Renal pelvis (tissue), 4 donors: ENCODE data around the gene KMT5C. TPM values are rescaled to one million over a fixed set of nuclear protein-coding genes. Genes with fewer than 3 reads are reported as not detected.
A peak's percentile ranks its signal among the peaks of the same experiment; 100 is the strongest.
"Not testable (repeated sequence)": the region's sequence is repeated elsewhere in the genome, so short reads cannot be mapped to it uniquely, and the experiment has no call there.

Experiments
- DNase-seq: peaks from one replicate; pipeline ENCODE4 v3.0.0-alpha.2; 2013
- polyA plus RNA-seq, 3 donors: library from polyadenylated mRNA; unstranded; fragments of 120-200 nt; gene quantifications; one replicate each; pipeline ENCODE4 v1.2.1, GENCODE V29; 2013; ENCODE audit not compliant: insufficient read length in 3 of 3

The KMT5C gene
- polyA plus RNA-seq, 3 donors = 21.5 to 37.2 (median 33.0) TPM

DNA sequence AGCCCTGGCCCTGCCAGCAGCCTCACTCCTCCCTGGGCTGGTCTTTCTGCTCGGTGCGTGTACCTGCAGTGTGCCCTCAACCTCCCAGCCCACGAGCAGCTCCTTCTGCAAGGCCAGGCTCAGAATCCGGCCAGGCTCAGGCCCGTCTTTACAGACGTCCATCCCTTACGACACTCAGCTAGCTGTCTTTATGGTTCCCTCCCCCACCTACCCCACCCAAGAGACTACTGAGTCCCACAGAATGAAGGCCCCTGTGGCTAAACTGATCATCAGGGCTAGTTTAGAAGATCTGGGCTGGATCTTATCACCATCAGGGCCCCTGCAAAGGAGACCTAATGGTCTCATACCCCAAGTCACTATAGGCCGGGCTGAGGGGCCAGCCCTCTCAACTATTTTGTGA, 25.3 kb upstream of the KMT5C start:
- DNase-seq = no peak

DNA sequence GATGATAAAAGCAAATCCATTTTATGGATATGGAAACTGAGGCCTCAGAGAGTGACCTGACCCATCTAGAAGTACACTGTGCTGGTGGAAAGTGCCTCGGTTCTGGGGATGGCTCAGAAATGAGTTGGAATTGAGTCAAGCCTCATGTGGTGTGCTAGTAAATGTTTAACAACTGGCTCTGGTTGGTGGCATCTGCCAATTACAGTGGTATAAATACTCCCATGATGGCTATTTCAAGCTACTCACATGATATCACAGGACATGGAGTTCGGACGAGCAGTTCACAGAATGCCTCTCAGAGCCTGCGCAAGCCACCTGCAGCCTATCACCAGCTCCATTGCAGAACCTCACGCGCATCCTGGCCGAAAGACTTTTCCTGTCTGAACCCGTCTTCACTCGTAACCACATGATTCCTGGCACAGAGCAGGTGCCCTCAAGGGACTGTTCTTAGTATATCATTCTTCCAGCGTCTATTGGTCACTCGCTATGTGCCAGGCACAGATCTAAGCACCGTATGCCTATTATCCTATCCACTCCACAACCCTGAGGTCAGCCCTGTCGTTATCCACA, 23.6 kb upstream of the KMT5C start:
- no peak for DNase-seq

DNA sequence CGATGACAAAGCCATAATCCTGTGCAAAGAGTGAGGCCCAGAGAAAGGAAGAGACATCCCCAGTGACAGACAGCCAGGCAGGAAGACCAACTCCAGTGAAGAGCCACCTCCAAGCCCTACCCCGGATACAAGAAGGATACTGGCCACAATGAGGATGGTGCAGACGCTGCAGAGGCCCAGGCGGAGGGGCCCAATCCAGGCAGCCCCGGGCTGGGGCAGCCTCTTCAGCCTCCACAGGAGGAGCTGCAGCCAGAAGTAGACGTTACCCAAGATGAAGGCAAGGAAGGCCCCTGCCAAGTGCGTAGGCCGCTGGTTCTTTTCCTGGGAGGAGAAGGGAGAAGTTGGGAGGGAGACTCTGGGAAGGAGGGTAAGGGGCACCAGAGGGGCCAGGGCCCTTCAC, 23.0 kb upstream of the KMT5C start:
- DNase-seq = no peak

DNA sequence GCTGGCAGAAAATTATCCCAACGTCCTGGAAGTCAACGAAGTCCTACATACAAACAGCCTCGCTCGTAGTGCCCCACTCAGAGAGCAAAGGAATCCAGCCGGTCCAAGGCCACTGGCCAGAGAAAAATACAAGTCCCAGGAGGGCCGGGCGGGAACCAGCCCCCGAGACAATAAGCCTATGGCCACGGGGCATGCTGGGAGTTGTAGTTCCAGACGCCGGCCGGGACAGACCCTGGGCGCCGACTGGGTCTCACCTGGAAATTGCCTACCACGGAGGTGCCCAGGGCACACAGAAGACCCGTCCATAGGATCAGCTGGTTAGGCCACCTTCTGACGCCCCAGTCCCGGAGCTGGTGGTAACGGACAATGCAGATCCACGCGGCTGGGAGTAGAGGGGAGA, 19.9 kb upstream of the KMT5C start:
- no peak for DNase-seq

DNA sequence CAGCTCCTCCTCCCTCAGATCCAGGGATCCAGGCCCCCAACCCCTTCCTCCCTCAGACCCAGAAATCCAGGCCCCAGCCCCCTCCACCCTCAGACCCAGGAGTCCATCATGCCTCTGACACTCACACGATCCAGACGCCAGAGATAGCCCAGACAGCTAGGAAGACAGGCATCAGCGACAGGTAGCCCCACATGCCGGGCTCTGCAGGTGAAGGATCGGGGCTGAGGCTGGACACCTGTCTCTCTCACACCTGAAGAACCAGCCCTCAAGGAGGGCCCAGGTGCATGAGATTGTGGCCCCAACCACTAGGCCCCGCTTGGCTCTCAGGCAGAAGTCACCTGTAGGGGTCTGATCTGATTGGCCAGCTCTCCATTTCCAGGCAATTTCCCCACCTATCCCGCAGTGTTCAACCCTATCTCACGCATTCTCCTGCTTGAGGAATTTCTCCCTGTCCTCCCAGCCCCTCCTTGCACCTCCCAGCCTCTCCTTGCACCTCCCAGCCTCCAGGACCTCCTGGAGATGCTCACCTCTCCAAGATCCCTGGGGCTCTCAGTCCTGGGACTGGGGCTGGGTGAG, 18.7 kb upstream of the KMT5C start:
- DNase-seq = no peak

DNA sequence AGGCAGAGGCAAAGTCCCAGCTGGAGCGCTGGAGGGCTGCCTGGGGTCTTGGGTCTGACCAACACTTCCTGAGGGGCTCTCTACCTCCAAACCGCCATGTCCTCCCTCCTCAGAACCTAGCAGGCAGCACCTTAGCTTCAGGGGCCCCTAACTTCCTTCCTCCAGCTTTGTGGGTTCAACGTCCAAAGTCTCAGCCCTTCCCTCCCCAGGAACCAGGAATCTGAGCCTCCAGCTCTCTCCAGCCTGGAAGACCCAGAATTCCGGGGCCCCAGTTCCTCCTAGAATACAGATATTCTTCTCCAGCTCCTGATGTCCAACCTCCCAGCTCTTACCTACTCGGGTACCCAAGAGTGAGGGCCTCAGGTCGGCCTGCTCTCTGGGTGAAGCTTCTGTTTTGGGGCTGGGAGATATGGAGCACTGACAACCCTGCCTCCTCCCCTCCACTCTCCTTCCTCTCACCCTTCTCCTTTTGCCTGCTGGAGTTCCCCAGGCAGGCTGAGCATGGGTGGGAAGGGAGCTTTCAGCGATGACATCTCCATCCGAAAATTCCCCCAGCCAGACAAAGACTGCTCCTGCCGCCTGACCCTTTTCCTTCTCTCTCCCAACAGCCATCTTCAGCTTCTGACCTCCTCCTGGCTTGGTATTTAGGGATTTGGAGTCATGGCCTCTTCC, 18.1 kb upstream of the KMT5C start:
- DNase-seq = no peak

DNA sequence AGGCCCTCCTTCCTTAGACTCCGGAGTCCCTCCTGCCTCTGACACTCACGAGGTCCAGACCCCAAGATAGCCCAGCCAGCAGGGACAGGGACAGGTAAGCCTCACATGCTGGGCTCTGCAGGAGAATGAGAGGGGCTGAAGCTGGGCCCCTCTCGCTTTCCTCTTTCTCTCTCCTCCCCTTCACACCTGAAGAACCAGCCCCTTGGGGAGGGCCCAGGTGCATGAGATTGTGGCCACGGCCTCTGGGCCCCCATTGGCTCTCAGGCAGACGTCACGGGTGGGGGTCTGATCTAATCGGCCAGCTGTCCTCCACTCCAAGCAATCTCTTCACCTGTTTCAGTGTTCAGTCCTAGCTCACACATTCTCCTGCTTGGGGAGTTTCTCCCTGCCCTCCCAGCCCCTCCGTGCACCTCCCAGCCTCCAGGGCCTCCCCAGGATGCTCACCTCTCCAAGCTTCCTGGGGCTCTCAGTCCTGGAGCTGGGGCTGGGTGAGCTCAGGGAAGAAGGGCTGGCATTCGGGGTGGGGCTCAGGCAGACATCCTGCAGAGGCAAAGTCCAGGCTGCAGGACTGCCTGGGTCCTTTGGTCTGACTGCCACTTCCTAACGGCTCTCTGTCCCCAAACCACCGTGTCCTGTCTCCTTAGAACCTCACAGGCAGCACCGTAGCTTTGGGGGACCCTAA, 17.3 kb upstream of the KMT5C start:
- DNase-seq = no peak

DNA sequence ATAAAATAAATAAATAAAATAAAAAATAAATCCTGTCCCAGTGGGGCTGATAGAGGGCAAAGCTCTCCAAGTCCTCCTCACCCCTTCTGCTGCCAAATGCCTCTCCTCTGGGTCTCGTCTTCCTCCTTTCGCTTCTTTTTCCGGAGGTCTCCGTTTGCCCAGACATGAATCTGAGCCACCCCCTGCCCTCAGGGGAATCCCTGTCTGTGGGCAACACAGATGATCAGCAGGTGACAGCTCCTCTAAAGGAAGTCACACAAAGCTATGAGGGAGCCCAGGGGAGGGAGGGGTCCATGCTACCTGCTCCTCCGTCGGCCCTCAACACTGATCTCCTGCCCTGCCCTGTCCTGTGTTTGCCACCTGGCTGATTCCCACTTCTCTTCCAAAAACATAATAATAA, 15.0 kb upstream of the KMT5C start:
- DNase-seq = no peak

DNA sequence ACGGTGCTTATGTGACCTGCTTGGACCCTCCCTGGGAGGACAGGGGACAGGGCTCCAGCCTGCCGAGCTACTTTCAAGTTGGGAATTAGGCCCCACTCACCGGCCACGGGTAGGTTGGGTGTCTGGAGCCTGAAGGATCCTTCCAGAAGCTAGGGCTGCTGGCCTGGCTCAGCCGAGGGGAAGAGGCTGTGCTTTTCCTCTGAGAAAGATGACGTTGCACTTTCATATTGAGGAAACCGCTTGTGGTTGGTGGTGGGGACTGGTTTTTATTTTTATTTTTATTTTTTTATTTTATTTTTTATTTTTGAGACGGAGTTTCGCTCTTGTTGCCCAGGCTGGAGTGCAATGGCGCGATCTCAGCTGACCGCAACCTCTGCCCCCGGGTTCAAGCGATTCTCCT, 14.5 kb upstream of the KMT5C start, which contains the start of gene TMEM150B:
Gene TMEM150B, minus strand, starts transcription at position 170 of the 400 bp plus-strand sequence. CDS start 4,305 bp downstream, outside the sequence.
- no peak for DNase-seq

DNA sequence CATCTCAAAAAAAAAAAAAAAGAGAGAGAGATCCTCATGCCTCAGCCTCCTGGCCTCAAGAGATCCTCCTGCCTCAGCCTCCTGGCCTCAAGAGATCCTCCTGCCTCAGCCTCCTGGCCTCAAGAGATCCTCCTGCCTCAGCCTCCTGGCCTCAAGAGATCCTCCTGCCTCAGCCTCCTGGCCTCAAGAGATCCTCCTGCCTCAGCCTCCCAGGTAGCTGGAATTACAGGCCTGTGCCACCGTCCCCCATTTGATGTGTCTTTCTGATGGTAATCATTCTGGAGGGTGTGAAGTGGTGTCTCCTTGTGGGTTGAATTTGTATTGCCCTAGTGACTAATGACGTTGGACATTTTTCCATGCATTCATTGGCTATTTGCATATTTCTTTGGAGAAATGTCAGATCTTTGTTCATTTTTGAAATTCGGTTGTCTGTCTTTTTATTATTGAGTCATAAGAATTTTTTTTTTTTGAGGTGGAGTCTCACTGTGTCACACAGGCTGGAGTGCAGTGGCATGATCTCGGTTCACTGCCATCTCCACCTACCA, 10.8 kb upstream of the KMT5C start:
- DNase-seq = not testable (repeated sequence)

DNA sequence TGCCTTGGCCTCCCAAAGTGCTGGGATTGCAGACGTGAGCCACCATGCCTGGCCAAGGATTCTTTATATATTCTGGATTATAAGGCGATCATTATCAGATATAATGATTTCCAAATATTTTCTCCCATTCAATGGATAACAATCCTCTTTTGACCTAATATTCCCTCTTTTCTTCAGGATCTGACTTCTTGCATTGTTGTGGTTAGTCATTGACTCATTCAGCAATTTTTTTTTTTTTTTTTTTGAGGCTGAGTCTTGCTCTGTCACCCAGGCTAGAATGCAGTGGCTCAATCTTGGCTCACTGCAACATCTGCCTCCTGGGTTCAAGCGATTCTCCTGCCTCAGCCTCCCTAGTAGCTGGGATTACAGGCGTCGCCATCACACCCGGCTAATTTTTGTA, 9.9 kb upstream of the KMT5C start:
- not testable (repeated sequence) for DNase-seq

DNA sequence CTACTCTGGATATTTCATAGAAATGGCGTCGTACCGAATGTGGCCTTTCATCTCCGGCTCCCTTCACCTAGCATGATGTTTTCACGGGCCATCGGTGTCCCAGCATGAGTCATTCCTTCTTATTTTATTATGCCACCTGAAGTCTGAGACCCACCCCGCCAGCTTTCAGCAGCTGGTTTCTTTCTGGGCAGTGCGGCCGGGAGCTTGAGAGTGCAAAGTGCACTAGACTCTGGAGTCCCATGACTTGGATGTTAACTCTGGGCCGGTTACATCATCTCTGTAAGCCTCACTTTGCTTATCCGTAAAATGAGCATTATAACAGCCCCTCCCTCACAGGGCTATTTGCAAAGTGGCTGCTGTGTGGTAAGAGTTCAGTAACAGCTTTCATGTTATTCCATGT, 5.8 kb upstream of the KMT5C start:
- DNase-seq = no peak

DNA sequence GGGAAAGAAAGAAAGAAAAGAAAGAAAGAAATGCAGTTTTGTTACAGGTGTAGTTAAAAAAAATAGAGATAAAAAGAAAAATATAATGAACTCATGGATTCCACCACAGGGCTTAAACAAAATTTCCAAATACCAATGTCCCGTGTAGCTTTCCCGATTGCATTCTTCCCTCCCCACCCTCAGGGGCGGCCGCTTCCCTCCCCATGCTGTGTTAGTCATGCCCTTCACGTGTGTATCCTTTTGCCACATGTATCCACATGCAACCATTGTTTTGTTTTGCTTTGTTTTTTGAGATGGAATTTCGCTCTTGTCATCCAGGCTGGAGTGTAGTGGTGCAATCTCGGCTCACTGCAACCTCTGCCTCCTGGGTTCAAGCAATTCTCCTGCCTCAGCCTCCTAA, 3.6 kb upstream of the KMT5C start:
- DNase-seq = no peak

DNA sequence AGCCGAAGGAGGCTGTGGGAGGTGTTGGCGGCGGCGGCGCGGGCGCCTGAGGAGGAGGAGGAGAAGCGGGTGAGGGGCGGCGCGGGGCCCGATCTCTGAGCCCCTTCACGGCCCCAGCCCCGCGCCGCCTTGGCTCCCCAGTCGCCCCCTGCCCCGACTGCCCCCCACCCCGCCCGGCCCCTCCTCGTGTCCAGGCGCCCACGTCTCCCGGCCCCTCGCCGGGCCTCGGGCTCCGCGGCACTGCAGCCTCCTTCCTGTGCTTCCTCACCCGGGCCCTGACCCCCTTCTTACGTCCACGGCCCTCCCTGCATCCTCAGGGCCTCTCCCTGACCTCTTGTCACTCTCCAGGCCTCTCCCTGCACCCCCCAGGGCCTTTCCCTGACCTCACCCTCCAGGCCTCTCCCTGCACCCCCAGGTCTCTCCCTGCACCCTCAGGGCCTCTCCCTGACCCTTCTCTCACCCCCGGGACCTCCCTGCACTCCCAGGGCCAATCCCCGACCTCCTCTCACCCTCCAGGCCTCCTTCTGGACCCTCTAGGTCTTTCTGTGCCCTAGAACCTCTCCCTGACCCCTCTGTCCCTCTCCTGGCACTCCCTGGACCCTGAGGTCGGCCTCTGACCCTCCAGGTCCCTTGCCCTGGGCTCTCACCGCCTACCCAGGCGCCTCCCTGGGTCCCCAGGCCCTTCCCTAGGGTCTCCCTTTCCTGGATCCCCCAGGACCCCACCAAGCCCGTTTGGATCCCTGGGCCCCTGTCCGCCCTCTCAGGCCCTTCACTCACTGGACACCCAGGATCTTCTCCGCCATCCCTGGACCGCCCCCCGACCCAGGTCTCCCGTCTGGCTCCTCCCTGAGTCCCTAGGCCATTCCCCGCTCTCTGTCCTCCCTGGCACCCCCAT, 460 bp downstream of the KMT5C start:
- no peak for DNase-seq

DNA sequence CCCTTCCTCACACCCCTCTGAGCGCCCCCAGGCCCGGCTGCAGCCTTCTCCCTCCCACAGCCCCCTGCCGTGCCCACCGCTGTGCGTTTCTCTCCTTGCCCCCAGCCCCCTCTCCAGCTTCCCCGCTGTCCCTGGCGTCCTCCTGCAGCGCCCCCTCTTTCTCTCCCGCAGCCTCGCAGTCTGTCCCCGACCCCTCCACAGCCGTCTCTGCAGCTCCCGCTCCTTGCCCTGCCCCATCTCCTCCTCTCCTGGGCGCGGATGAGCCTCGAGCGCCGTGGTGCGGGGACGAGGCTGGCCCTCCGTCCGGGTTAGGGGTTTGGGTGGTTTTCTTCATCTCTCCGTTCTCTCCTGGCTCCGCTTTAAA, 1.1 kb downstream of the KMT5C start:
- no peak for DNase-seq

DNA sequence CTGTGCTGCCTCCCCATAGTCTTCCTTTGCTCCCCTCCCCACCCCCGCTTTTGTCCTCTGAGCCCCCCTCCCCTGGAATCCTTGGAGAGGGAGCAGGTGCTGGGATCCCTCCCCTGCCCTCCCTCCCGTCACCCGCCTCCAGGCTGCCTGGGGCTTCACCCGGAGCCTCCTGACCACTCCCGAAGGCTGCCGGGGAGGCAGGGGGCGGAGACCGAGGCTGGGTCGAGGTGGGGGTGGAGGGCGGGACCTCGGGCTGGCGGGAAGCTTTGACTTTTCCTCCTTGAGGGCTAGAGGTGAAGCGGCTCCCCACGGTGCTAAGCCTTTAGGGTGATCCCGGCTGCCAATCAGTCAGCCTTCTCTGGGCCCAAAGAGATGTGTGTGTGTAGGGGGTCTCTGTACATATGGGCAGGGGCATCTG, 1.5 kb downstream of the KMT5C start:
- peak; percentile 65 for DNase-seq

DNA sequence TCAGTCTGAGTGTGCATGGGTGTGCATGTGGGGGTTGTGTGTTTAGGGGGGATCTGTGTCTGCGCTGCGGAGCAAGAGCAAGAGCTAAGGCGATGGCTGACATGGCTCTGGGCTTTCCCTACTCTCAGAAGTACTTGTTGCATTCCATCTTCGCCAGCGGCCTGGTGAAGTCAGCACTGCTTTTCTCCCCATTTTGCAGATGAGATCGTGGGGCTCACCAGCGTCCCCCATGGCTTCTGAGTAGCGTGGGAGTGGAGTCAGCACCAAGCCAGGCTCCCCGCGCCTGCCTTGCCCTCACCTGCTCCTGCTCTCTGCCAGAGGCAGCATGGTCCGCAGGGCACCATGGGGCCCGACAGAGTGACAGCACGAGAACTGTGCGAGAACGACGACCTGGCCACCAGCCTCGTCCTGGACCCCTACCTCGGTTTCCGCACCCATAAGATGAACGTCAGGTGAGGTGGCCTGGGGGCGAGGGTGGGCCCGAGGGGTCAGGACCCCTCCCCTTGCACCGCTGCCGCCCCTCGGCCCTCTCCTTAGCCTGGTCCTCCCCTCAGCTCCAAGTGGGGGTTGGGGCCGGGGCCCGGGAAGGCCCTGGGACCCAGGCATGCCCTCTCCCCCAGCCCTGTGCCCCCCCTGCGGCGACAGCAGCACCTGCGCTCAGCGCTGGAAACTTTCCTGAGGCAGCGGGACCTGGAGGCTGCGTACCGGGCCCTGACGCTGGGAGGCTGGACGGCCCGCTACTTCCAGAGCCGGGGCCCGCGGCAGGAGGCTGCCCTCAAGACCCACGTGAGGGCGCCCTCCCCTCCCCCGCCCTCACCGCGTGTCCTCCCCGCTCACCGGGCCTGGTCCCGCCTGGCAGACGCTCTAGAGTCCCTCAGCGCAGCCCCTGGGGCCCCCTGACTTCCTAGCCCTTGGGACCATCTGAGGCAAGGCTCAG, 2.2 kb downstream of the KMT5C start:
- DNase-seq = no peak

DNA sequence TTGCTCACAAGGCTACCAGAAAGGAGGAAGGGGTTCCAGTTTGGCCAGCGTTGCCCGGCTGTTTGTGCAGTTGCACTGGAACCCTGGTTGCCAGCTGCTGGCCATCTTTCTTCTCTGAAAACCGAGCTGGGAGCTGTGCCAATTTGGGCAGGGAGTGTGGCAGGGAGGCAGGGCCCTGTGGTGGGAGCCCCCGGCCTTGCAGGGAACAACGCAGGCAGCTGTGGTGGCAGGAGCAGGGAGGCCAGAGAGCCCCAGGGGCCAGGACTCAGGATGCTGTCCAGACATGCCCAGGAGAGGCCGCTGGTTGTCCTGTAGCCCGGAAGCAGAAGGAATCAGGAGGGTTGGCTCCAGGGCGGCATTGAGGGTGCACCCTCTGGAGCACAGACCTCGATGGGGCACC, 4.8 kb downstream of the KMT5C start:
- DNase-seq = no peak

DNA sequence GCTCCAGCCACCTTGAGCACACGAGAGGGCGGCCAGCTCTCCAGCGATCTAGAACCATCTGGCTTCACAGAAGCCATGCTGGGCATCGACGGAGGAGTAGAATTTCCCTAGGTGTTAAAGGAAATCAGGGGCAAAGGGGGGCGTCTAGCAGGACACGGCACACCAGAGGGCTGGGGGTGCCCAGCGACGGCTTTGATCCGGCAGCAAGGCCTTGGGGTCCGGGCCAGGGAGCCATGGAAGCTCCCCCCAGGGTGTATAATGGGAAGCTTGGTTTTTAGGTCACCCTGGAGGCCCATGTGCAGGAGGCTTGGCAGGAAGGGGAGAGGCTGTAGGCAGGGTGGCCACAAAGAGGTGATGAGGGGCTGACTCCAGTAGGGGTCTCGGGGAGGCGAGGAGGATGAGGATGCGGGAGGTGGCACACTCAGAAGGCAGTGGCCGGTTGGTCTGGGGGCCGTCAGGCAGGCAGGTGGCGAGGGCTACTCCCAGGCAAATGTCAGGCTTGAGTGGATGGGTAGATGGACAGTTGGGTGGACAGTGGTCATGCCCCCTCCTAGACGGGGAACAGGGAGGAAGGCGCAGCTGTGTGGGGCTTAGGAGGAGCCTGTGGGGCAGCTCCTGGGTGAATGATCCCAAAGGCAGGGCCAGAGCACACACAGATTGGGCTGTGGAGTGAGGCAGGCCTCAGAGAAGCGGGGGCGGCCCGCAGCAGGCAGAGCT, 5.6 kb downstream of the KMT5C start:
- no peak for DNase-seq
